ENCODE results near the gene CREBBP. TPM values are rescaled to one million over a fixed set of nuclear protein-coding genes. Genes with fewer than 3 reads are reported as not detected.

CREBBP gene
- polyA plus RNA-seq, 1 of the 3 experiments (the other 2 are of a cell fraction) = 5.7 TPM

DNA sequence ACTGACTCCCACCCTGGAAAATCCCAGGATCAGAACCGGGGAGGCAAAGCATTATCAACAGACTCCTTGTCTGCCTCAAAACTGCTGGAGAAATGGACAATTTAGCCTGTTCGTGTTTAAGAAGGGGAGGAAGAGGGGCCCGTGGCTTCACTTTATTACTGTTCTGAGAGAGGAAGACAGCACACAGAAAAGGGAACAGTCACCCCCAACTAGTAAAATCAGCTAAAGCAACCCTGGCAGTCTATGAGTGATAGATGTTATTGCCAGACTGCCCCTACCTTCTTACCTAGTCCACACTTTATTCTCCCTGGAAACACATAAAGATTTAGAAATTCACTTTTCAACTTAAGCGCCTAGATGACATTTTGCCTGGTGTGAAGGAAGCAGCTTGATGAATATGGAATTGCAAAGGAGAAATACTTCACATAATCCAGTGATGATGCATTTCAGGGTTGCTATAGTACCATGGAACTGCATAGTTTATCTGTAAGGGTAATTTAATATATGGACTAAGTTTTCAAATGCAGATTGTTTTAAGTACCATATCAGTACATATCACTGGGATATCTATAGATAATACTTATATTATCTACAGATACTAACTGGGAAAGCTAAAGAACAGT lies 126.3 kb downstream of the CREBBP start:
- Histone ChIP-seq H3K9me2 (no peaks in the 10 kb centered on the region), H3K9ac (no peak overlapping the region), H3F3A (replicated peaks; ENCODE audit: insufficient read depth) (no peaks in the 10 kb centered on the region), H3K27ac (ENCODE audit: low read depth in 2 of 2, low read length in 1 of 2) (peak overlapping the region in 1 of 2 experiments; percentile 19; a peak in 1 of 4 replicates), H3K9me3 (no peaks in the 10 kb centered on the region), H2AFZ (ENCODE audit: low read depth) (no peak overlapping the region), H3K4me1 (ENCODE audit: control insufficient read depth in 1 of 2, insufficient read depth in 2 of 2, low read depth in 1 of 2, low read length in 1 of 2) (peaks cover 0 to 26% of the 10 kb centered on the region in 2 experiments; a peak in 2 of 4 replicates), H4K20me1 (ENCODE audit: insufficient read depth) (peaks cover 6% of the 10 kb centered on the region; the same call in 1 of the 2 replicates), H3K4me3 (ENCODE audit: low read depth in 2 of 2, low read length in 1 of 2) (no peak overlapping the region), H3K36me3 (replicated peaks in 1 of 2; ENCODE audit: control insufficient read depth in 1 of 2, insufficient read depth in 2 of 2, low read length in 1 of 2) (peaks cover 57 to 58% of the 10 kb centered on the region in 2 experiments), H3K4me2 (0 out of 2 replicates have a peak overlapping the region, but pooled peaks have one; percentile 1), H3K27me3 (ENCODE audit: insufficient read depth) (no peaks in the 10 kb centered on the region), H3K79me2 (ENCODE audit: insufficient read depth) (peaks cover 12% of the 10 kb centered on the region; the same call in 1 of the 2 replicates)
- POLR2A ChIA-PET = no interaction called here
- CTCF ChIA-PET = interaction anchor here (1.0 kb wide), 1 partner anchor 142 kb away, joined by 3 read pairs; no protein-coding TSS in a partner anchor
- DNase-seq = no peak
- TF ChIP-seq EP300 (IDR thresholded peaks at IDR 0.05; ENCODE audit: borderline replicate concordance in 1 of 2, low read depth in 1 of 2, low read length in 1 of 2) (no peak), FOSL2 (IDR thresholded peaks at IDR 0.05; ENCODE audit: borderline replicate concordance, low read depth) (no peak), CHD2 (IDR thresholded peaks at IDR 0.05; ENCODE audit: low read length, partially characterized antibody) (no peak), MEF2A (IDR thresholded peaks at IDR 0.05; ENCODE audit: borderline replicate concordance, low read depth) (no peak), GABPA (IDR thresholded peaks at IDR 0.05; ENCODE audit: low read depth) (no peak)
- 89% methylated on average over 4 of the region's 4 CpGs for WGBS (ENCODE audit: low lambda C conversion rate)

DNA sequence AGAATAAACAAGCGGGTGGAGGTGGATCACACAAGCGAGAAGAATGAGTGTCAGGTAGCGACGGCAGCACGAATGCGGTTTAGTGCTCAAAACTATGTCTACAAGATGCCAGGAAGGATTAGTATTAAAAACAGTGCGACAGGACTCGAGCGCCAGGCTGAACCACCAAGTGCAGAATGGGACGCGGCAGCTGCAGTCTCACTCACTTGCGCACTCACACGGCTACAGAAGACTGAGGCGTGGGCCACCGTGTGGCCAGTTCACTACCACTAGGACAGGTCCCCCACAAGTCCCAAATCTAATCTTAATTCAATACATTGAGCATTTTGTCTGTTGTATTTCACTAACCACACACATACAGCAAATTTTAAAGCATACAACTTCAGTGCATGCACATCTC lies 127.5 kb downstream of the CREBBP start:
- DNase-seq = no peak
- 94% methylated on average over 15 of the region's 15 CpGs for WGBS (ENCODE audit: low lambda C conversion rate)
- TF ChIP-seq RAD21 (IDR thresholded peaks at IDR 0.05; ENCODE audit: low read length) (no peak), RFX5 (IDR thresholded peaks at IDR 0.05; ENCODE audit: low read length) (no peak), JUND (IDR thresholded peaks at IDR 0.05) (no peak), ELF1 (IDR thresholded peaks at IDR 0.05) (no peak)
- TF ChIP-seq, protein P1, sequence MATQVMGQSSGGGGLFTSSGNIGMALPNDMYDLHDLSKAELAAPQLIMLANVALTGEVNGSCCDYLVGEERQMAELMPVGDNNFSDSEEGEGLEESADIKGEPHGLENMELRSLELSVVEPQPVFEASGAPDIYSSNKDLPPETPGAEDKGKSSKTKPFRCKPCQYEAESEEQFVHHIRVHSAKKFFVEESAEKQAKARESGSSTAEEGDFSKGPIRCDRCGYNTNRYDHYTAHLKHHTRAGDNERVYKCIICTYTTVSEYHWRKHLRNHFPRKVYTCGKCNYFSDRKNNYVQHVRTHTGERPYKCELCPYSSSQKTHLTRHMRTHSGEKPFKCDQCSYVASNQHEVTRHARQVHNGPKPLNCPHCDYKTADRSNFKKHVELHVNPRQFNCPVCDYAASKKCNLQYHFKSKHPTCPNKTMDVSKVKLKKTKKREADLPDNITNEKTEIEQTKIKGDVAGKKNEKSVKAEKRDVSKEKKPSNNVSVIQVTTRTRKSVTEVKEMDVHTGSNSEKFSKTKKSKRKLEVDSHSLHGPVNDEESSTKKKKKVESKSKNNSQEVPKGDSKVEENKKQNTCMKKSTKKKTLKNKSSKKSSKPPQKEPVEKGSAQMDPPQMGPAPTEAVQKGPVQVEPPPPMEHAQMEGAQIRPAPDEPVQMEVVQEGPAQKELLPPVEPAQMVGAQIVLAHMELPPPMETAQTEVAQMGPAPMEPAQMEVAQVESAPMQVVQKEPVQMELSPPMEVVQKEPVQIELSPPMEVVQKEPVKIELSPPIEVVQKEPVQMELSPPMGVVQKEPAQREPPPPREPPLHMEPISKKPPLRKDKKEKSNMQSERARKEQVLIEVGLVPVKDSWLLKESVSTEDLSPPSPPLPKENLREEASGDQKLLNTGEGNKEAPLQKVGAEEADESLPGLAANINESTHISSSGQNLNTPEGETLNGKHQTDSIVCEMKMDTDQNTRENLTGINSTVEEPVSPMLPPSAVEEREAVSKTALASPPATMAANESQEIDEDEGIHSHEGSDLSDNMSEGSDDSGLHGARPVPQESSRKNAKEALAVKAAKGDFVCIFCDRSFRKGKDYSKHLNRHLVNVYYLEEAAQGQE (IDR thresholded peaks at IDR 0.05; ENCODE audit: low read depth, low read length) = no peak
- H3K4me2 ChIP-seq = no peak overlapping the region
- no peaks in the 10 kb centered on the region for H3F3A ChIP-seq (replicated peaks; ENCODE audit: insufficient read depth)
- H3K9me3 ChIP-seq = no peaks in the 10 kb centered on the region
- H3K9ac ChIP-seq = no peak overlapping the region
- H3K79me2 ChIP-seq (ENCODE audit: insufficient read depth) = peaks cover 12% of the 10 kb centered on the region; the same call in 1 of the 2 replicates
- ChIA-PET POLR2A (no interaction called here), CTCF (no interaction called here)
- no peaks in the 10 kb centered on the region for H3K9me2 ChIP-seq
- H2AFZ ChIP-seq (ENCODE audit: low read depth) = no peak overlapping the region
- H3K27ac ChIP-seq (ENCODE audit: low read depth in 2 of 2, low read length in 1 of 2) = no peak overlapping the region
- H3K27me3 ChIP-seq (ENCODE audit: insufficient read depth) = no peaks in the 10 kb centered on the region
- peaks cover 6% of the 10 kb centered on the region; the same call in 1 of the 2 replicates for H4K20me1 ChIP-seq (ENCODE audit: insufficient read depth)
- no peak overlapping the region for H3K4me3 ChIP-seq (ENCODE audit: low read depth in 2 of 2, low read length in 1 of 2)
- peaks cover 0 to 26% of the 10 kb centered on the region in 2 experiments; a peak in 2 of 4 replicates for H3K4me1 ChIP-seq (ENCODE audit: control insufficient read depth in 1 of 2, insufficient read depth in 2 of 2, low read depth in 1 of 2, low read length in 1 of 2)
- peaks cover 51 to 52% of the 10 kb centered on the region in 2 experiments for H3K36me3 ChIP-seq (replicated peaks in 1 of 2; ENCODE audit: control insufficient read depth in 1 of 2, insufficient read depth in 2 of 2, low read length in 1 of 2)
